ENCODE results near the gene CELF4. TPM values are rescaled to one million over a fixed set of nuclear protein-coding genes. Genes with fewer than 3 reads are reported as not detected.

Gene CELF4
- total RNA-seq, 8 experiments from 2014 or later, result 3.0 to 59.9 (median 38.7) TPM

- H3K4me3 ChIP-seq, result no peak overlapping the region
- in situ Hi-C loops (cut with MboI; ENCODE audit: low pct_unique_long_range_greater_than_20kb in 2 of 9, low sequenced_read_pairs in 9 of 9, unreplicated experiment in 9 of 9), result no loop called here
- H3K27ac ChIP-seq, result no peak overlapping the region
- peaks cover 26 to 30% of the 10 kb centered on the region in 2 donors for H3K4me1 ChIP-seq (replicated peaks in 1 of 2)
- 0% methylated on average over 1 of the region's 5 CpGs; no CpG with 5 or more reads in 9 of the 10 experiments for WGBS, 10 experiments
- ATAC-seq (replicated peaks in 6 of 8), result peak in 4 of 8 experiments; percentile 11 to 71 (median 32)
Measured at GRCh38 chr18:37282386-37283037, 283.1 kb downstream of the CELF4 start.

- 0 to 81% (median 31%) methylated on average over 2 to 9 of the region's 11 CpGs; no CpG with 5 or more reads in 2 of the 10 experiments for WGBS, 10 experiments
- H3K27ac ChIP-seq, result no peak overlapping the region
- in situ Hi-C loops (cut with MboI; ENCODE audit: low pct_unique_long_range_greater_than_20kb in 2 of 9, low sequenced_read_pairs in 9 of 9, unreplicated experiment in 9 of 9), result no loop called here
- H3K4me3 ChIP-seq, result no peak overlapping the region
- ATAC-seq (replicated peaks in 6 of 8), result peak in 1 of 8 experiments; percentile 52
- H3K4me1 ChIP-seq (replicated peaks in 1 of 2), result peaks cover 12 to 18% of the 10 kb centered on the region in 2 donors
Measured at GRCh38 chr18:37280701-37281393, 284.8 kb downstream of the CELF4 start.

GRCh38 chr18:37277804-37278203 lies 287.8 kb downstream of the CELF4 start:
- 6 to 84% (median 59%) methylated on average over 2 to 10 of the region's 10 CpGs for WGBS, 10 experiments
- H3K4me3 ChIP-seq, result no peak overlapping the region
- in situ Hi-C loops (cut with MboI; ENCODE audit: low pct_unique_long_range_greater_than_20kb in 2 of 9, low sequenced_read_pairs in 9 of 9, unreplicated experiment in 9 of 9), result no loop called here
- peak in 1 of 8 experiments; percentile 15 for ATAC-seq (replicated peaks in 6 of 8)
- H3K27ac ChIP-seq, result no peak overlapping the region
- H3K4me1 ChIP-seq (replicated peaks in 1 of 2), result peaks cover 0 to 5% of the 10 kb centered on the region in 2 donors

GRCh38 chr18:37276111-37276890 lies 289.3 kb downstream of the CELF4 start:
- Histone ChIP-seq H3K4me3 (no peak overlapping the region), H3K4me1 (replicated peaks in 1 of 2) (peaks cover 0 to 5% of the 10 kb centered on the region in 2 donors), H3K27ac (no peak overlapping the region)
- in situ Hi-C loops (cut with MboI; ENCODE audit: low pct_unique_long_range_greater_than_20kb in 2 of 9, low sequenced_read_pairs in 9 of 9, unreplicated experiment in 9 of 9), result no loop called here
- 23 to 100% (median 65%) methylated on average over 1 to 4 of the region's 10 CpGs; no CpG with 5 or more reads in 2 of the 10 experiments for WGBS, 10 experiments
- ATAC-seq (replicated peaks in 6 of 8), result peak in 3 of 8 experiments; percentile 36 to 57 (median 45)

- peak in 3 of 8 experiments; percentile 24 to 51 (median 50) for ATAC-seq (replicated peaks in 6 of 8)
- in situ Hi-C loops (cut with MboI; ENCODE audit: low pct_unique_long_range_greater_than_20kb in 2 of 9, low sequenced_read_pairs in 9 of 9, unreplicated experiment in 9 of 9), result no loop called here
- H3K27ac ChIP-seq, result no peak overlapping the region
- no peak overlapping the region for H3K4me3 ChIP-seq
- H3K4me1 ChIP-seq (replicated peaks in 1 of 2), result peaks cover 0 to 5% of the 10 kb centered on the region in 2 donors
- 69 to 100% (median 84%) methylated on average over 1 to 7 of the region's 32 CpGs; no CpG with 5 or more reads in 7 of the 10 experiments for WGBS, 10 experiments
Measured at GRCh38 chr18:37275237-37275741, 290.3 kb downstream of the CELF4 start.

GRCh38 chr18:37274309-37275236 lies 291.0 kb downstream of the CELF4 start:
- ATAC-seq (replicated peaks in 6 of 8), result peak in 1 of 8 experiments; percentile 44

GRCh38 chr18:37272841-37273240 lies 292.8 kb downstream of the CELF4 start:
- WGBS, 10 experiments, result 0 to 100% (median 63%) methylated on average over 1 to 8 of the region's 16 CpGs; no CpG with 5 or more reads in 2 of the 10 experiments
- peaks cover 0 to 5% of the 10 kb centered on the region in 2 donors for H3K4me1 ChIP-seq (replicated peaks in 1 of 2)

More at GRCh38 chr18:37274309-37275236, 291.0 kb downstream of the CELF4 start:
- Histone ChIP-seq H3K4me3 (no peak overlapping the region), H3K27ac (no peak overlapping the region), H3K4me1 (replicated peaks in 1 of 2) (peaks cover 0 to 5% of the 10 kb centered on the region in 2 donors)
- WGBS, 10 experiments, result 40 to 97% methylated on average over 2 to 18 of the region's 82 CpGs; no CpG with 5 or more reads in 8 of the 10 experiments
- in situ Hi-C loops (cut with MboI; ENCODE audit: low pct_unique_long_range_greater_than_20kb in 2 of 9, low sequenced_read_pairs in 9 of 9, unreplicated experiment in 9 of 9), result no loop called here

GRCh38 chr18:37272226-37272625 lies 293.4 kb downstream of the CELF4 start:
- WGBS, 10 experiments, result 7 to 100% (median 60%) methylated on average over 1 to 2 of the region's 2 CpGs; no CpG with 5 or more reads in 1 of the 10 experiments
- Histone ChIP-seq H3K4me1 (replicated peaks in 1 of 2) (peaks cover 0 to 5% of the 10 kb centered on the region in 2 donors), H3K4me3 (no peak overlapping the region), H3K27ac (no peak overlapping the region)
- no peak for ATAC-seq (replicated peaks in 6 of 8)
- in situ Hi-C loops (cut with MboI; ENCODE audit: low pct_unique_long_range_greater_than_20kb in 2 of 9, low sequenced_read_pairs in 9 of 9, unreplicated experiment in 9 of 9), result no loop called here

More at GRCh38 chr18:37272841-37273240, 292.8 kb downstream of the CELF4 start:
- Histone ChIP-seq H3K4me3 (no peak overlapping the region), H3K27ac (no peak overlapping the region)
- in situ Hi-C loops (cut with MboI; ENCODE audit: low pct_unique_long_range_greater_than_20kb in 2 of 9, low sequenced_read_pairs in 9 of 9, unreplicated experiment in 9 of 9), result no loop called here
- no peak for ATAC-seq (replicated peaks in 6 of 8)

GRCh38 chr18:37270666-37271052 lies 294.9 kb downstream of the CELF4 start:
- ATAC-seq (replicated peaks in 6 of 8), result no peak
- Histone ChIP-seq H3K27ac (no peak overlapping the region), H3K4me3 (no peak overlapping the region), H3K4me1 (replicated peaks in 1 of 2) (no peaks in the 10 kb centered on the region)
- in situ Hi-C loops (cut with MboI; ENCODE audit: low pct_unique_long_range_greater_than_20kb in 2 of 9, low sequenced_read_pairs in 9 of 9, unreplicated experiment in 9 of 9), result no loop called here
- 0 to 100% (median 70%) methylated on average over 1 to 3 of the region's 7 CpGs; no CpG with 5 or more reads in 6 of the 10 experiments for WGBS, 10 experiments

GRCh38 chr18:37270038-37270665 lies 295.4 kb downstream of the CELF4 start:
- ATAC-seq (replicated peaks in 6 of 8), result peak; percentile 23 to 54 (median 46)
- WGBS, 10 experiments, result 0 to 33% (median 23%) methylated on average over 1 to 8 of the region's 8 CpGs; no CpG with 5 or more reads in 1 of the 10 experiments
- in situ Hi-C loops (cut with MboI; ENCODE audit: low pct_unique_long_range_greater_than_20kb in 2 of 9, low sequenced_read_pairs in 9 of 9, unreplicated experiment in 9 of 9), result no loop called here

GRCh38 chr18:37266290-37266689 lies 299.3 kb downstream of the CELF4 start:
- H3K4me1 ChIP-seq (replicated peaks in 1 of 2), result no peaks in the 10 kb centered on the region
- no peak overlapping the region for H3K4me3 ChIP-seq
- H3K27ac ChIP-seq, result no peak overlapping the region
- in situ Hi-C loops (cut with MboI; ENCODE audit: low pct_unique_long_range_greater_than_20kb in 2 of 9, low sequenced_read_pairs in 9 of 9, unreplicated experiment in 9 of 9), result no loop called here
- 0 to 47% (median 32%) methylated on average over 1 to 10 of the region's 13 CpGs; no CpG with 5 or more reads in 6 of the 10 experiments for WGBS, 10 experiments
- peak in 4 of 8 experiments; percentile 27 to 71 (median 46) for ATAC-seq (replicated peaks in 6 of 8)

More at GRCh38 chr18:37270038-37270665, 295.4 kb downstream of the CELF4 start:
- Histone ChIP-seq H3K4me3 (no peak overlapping the region), H3K27ac (no peak overlapping the region), H3K4me1 (replicated peaks in 1 of 2) (no peaks in the 10 kb centered on the region)
